Islet of Langerhans (tissue), 1 donor: ENCODE data around the gene SPSB2.
"Not testable (repeated sequence)": the region's sequence is repeated elsewhere in the genome, so short reads cannot be mapped to it uniquely, and the experiment has no call there.

ENCODE experiments used
- FAIRE-seq: peaks from one replicate; lab custom pipeline; 2011; peaks lifted over from hg19 to GRCh38; lab: Jason Lieb, UNC

The SPSB2 gene

DNA sequence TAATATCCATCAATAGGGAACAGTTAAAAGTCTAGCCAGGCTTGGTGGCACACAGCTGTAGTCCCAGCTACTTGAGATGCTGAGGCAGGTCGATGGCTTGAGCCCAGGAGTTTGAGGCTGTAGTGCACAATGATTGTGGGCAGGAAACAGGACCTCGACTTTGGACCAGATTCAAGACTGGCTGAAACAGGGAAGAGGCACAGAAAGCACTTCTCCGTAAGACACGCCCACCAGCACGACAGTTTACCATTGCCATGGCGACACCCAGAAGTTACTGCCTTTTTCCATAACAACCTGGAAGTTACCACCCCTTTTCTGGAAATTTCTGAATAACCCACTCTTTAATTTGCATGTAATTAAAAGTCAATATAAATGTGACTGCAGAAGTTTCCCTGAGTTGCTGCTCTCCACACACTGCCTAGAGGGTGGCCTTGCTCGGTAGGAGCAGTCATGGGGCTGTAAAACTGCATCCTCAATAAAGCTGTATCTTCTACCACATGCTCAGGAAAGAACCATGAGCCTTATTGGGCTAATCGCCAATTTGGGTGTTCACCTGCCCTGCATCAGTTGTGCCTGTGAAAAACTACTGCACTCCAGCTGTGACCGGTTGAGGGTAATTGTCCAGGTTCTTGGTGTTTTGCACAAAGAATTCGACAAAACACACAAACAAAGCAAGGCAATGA is 26.9 kb upstream of the SPSB2 start:
- FAIRE-seq, result no peak

DNA sequence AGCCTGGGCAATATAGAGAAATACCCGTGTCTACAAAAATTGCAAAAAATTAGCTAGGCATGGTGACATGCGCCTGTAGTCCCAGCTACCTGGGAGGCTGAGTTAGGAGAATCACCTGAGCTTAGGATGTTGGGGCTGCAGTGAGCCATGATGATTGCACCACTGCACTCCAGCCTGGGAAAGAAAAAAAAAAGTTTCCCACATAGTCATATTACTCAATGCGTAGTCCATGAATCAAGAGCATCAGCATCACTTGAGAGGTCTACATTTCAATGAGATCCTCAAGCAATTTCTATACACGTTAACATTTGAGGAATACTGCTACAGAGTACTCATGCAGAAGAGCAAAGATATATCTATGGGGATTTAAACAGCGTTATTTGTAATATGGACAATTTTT is 26.3 kb upstream of the SPSB2 start:
- FAIRE-seq, result no peak

DNA sequence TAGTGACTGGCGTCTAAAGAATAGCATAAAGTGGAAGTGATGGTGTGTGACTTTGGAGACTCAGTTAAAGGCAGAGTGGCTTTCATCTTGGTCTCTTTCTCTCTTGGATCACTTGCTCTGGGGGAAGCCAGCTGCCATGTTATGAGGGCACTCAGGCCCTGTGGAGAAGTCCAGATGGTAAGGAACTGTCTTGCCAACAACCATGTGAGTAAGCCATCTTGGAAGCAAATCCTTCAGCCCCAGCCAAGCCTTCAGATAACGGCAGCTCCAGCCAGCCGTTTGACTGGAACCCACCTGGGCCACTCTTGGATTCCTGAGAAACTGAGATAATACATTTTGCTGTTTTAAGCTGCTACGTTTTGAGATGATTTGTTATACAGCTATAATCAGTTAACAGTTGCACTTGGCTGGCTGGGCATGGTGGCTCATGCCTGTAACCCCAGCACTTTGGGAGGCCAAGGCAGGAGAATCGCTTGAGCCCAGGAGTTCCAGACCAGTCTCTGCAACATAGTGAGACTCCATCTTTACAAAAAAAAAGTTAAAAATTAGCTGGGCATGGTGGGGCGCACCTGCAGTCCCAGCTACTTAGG is 23.8 kb upstream of the SPSB2 start:
- FAIRE-seq, result no peak

- no peak for FAIRE-seq
Measured at GRCh38 chr12:6894321-6894720, 21.2 kb upstream of the SPSB2 start.

DNA sequence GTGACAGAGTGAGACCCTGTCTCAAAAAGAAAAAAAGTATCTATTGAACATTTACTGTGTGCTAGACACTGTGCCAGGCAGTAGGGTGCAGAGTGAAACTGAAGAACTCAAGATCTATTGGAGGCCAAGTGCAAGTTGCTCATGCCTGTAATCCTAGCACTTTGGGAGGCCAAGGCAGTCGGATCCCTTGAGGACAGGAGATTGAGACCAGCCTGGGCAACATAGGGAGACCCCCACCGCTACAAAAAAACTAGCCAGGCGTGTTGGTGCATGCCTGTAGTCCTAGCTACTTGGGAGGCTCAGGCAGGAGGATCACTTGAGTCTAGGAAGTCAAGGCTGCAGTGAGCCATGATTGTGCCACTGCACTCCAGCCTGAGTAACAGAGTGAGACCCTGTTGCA is 19.6 kb upstream of the SPSB2 start:
- FAIRE-seq, result not testable (repeated sequence)

GRCh38 chr12:6891646-6892001 is 18.5 kb upstream of the SPSB2 start:
- no peak for FAIRE-seq

GRCh38 chr12:6890789-6891645 is 17.9 kb upstream of the SPSB2 start:
- FAIRE-seq, result no peak

GRCh38 chr12:6889775-6890573 is 16.9 kb upstream of the SPSB2 start:
- FAIRE-seq, result not testable (repeated sequence)

DNA sequence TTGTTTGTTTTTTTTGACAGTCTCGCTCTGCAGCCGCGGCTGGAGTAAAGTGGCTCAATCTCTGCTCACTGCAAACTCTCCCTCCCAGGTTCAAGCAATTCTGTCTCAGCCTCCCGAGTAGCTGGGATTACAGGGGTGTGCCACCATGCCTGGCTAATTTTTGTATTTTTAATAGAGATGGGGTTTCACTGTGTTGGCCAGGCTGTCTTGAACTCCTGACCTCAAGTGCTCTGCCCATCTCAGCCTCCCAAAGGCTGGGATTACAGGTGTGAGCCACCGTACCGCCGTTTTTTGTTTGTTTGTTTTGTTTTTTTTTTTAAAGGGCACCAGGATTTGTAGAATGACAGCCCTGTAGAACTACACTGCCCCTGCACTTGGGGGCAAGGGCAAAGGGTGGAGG is 15.7 kb upstream of the SPSB2 start:
- FAIRE-seq, result not testable (repeated sequence)

GRCh38 chr12:6888360-6888759 is 15.3 kb upstream of the SPSB2 start:
- no peak for FAIRE-seq

GRCh38 chr12:6887460-6887859 is 14.4 kb upstream of the SPSB2 start:
- FAIRE-seq, result no peak

- not testable (repeated sequence) for FAIRE-seq
Measured at GRCh38 chr12:6886206-6886999, 13.3 kb upstream of the SPSB2 start.

GRCh38 chr12:6884539-6884938 is 11.4 kb upstream of the SPSB2 start:
- FAIRE-seq, result no peak

- FAIRE-seq, result no peak
Measured at GRCh38 chr12:6883683-6884082, 10.6 kb upstream of the SPSB2 start.

DNA sequence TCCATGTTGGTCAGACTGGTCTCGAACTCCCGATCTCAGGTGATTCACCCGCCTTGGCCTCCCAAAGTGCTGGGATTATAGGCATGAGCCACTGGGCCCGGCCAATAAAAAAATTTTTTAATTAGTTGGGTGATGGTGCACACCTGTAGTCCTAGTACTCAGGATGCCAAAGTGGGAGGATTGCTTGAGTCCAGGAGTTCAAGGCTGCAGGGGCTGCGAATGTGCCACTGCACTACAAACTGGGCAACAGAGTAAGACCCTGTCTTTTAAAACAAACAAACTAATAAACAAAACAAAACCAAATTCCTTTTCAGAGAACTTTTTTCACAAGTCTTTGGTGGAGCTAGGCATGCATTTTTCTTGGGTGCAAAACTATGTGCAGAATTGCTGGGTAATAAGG is 10.1 kb upstream of the SPSB2 start:
- FAIRE-seq, result no peak

- not testable (repeated sequence) for FAIRE-seq
Measured at GRCh38 chr12:6879824-6880223, 6.7 kb upstream of the SPSB2 start.

GRCh38 chr12:6874015-6874368 is 889 bp upstream of the SPSB2 start:
- FAIRE-seq, result not testable (repeated sequence)

DNA sequence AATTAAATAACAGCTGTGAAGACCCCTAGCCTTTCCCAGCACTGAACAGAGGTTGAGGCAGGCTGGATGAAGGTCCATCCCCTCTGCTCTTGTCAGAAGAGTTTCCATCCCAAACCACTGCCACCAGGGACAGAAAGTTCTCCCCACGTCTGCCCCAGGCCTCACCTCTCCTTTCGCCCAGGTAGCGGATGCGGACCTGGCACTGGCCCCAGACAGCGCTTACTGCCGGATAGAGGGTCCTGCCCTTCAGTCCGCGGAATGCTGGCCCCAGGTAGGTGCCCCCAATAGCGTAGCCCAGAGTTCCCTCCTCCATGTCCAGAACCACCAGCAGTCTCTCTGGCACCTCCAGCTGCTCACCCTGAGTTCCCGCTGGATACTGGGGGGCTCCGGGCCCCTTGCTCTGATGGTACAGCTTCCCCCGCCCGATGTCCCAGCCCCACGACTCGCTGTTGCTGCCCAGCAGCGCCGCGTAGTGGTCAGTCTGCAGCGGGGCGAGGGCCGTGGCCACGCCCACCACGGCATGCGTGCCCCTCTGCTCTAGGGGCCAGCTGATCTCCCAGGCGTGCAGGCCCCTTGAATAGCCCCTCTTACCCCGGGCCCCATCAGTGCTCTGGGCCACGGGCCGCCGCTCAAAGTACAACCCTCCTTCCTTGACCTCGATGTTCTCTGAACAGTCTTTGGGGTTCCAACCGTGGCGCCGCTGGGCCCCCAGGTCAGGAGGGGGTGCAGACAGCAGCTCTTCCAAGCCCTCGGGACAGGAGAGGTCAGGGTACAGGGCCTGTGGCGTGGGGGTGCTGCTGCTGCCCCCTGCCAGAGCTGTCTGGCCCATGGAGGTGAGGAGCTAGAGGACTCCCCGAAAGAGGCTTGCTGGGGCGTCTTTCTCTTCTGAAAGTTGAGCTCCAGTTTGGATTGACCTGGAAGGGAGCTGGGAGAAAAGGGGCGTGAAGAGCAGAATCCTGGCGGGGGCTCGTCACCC is 742 bp downstream of the SPSB2 start:
- no peak for FAIRE-seq

- FAIRE-seq, result no peak
Measured at GRCh38 chr12:6871052-6871957, 1.8 kb downstream of the SPSB2 start.

DNA sequence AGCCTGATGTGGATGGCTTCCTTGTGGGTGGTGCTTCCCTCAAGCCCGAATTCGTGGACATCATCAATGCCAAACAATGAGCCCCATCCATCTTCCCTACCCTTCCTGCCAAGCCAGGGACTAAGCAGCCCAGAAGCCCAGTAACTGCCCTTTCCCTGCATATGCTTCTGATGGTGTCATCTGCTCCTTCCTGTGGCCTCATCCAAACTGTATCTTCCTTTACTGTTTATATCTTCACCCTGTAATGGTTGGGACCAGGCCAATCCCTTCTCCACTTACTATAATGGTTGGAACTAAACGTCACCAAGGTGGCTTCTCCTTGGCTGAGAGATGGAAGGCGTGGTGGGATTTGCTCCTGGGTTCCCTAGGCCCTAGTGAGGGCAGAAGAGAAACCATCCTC is 2.8 kb downstream of the SPSB2 start:
- FAIRE-seq, result not testable (repeated sequence)
